ENCODE data around the gene WDFY1.

DNA sequence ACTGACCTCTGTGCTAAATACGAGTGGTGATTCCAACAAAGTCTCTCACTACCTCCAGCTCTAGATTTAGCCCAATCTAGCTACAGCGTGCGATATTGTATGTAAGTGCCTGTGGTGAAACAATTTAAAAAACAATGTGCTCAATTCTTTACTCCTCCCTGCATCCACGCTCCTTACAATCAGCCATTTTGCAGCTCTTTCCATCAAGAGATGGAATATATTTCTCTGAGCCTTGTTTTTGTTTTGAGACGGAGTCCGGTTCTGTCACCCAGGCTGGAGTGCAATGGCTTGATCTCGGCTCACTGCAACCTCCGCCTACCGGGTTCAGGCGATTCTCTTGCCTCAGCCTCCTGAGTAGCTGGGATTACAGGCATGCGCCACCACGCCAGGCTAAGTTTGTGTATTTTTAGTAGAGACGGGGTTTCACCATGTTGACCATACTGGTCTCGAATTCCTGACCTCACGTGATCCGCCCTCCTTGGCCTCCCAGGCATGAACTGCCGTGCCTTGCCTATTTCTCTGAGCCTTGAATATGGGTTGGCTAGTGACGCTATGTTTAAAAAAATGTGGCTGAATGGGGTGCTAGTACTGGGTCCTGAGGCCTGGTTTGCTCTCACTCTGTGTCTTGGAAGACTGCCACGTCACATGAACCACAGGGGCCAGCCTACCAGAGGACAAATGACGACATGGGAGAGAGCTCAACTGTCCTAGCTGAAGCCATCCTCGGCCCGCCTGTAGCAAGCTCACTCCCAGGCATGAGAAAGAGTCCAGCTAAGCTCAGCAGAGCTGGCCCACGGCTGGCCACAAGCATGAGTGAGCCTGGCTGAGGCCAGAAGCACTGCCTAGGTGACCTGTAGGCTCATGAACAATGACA lies 14.8 kb downstream of the WDFY1 start:
- TF ChIP-seq, protein P1, sequence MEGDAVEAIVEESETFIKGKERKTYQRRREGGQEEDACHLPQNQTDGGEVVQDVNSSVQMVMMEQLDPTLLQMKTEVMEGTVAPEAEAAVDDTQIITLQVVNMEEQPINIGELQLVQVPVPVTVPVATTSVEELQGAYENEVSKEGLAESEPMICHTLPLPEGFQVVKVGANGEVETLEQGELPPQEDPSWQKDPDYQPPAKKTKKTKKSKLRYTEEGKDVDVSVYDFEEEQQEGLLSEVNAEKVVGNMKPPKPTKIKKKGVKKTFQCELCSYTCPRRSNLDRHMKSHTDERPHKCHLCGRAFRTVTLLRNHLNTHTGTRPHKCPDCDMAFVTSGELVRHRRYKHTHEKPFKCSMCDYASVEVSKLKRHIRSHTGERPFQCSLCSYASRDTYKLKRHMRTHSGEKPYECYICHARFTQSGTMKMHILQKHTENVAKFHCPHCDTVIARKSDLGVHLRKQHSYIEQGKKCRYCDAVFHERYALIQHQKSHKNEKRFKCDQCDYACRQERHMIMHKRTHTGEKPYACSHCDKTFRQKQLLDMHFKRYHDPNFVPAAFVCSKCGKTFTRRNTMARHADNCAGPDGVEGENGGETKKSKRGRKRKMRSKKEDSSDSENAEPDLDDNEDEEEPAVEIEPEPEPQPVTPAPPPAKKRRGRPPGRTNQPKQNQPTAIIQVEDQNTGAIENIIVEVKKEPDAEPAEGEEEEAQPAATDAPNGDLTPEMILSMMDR (IDR thresholded peaks at IDR 0.05) = no peak
- TF ChIP-seq POLR2A (IDR thresholded peaks at IDR 0.05) = no peak

All from adrenal gland (tissue), 5 donors.